Amniotic epithelial cell (primary cell): Measurements from ENCODE around the gene LIF.
"Not testable (repeated sequence)": the region's sequence is repeated elsewhere in the genome, so short reads cannot be mapped to it uniquely, and the experiment has no call there.

ENCODE experiments used
- DNase-seq: peaks from one replicate; pipeline ENCODE4 v3.0.0-alpha.2; 2010; ENCODE audit warnings: low read depth

The LIF gene

DNA sequence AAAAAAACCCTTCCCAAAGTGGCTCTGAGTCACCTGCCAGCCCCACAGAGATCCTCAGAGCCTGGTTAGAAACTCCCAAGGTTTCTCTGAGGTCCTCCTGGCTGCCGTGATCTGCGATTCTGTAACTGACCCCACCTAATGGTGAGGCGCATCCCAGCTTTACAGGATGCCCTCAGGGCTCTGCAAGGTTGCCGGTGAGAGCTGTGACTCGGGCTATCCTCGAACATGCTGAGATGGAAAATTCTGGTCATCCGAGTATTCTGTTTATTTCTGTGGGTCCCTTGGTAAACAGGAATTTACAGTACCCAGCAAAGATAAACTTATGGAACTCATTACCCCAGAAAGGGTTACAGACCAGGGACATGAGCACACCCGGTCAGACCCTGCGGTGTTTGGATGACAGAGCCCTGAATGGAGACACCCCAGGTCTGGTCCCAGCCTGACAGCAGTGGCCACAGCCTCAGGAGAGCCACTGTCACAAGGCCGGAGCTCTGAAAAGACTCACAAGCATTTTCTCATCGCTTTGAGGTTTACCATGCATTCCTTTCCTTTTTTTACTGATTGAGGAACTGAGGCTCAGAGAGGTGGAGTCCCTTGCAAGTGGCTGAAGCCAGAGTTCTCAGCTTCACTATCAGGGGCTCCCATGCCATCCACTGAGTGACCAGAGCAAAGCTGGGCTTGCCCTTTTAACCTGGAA is 22.2 kb downstream of the LIF start:
- no peak for DNase-seq

DNA sequence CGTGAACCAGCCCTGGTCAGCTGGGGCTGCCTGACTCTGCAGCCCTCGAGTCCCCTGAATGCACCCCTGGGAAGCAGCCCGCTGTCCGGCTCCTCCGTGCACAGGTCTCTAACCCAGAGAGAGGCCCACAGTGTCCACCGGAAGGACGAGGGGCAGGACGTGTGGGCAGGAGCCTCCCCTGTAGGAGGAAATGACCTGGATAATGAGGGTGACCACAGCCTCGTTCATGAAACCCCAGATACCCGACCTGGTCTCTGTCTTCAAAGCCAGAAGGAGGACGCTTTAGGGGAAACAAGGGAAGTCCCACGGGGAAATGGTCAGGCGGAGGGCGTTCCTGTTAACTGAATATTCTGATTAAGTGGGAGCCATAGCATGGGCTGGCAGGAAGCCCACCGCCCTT is 23.3 kb downstream of the LIF start:
- DNase-seq = no peak

DNA sequence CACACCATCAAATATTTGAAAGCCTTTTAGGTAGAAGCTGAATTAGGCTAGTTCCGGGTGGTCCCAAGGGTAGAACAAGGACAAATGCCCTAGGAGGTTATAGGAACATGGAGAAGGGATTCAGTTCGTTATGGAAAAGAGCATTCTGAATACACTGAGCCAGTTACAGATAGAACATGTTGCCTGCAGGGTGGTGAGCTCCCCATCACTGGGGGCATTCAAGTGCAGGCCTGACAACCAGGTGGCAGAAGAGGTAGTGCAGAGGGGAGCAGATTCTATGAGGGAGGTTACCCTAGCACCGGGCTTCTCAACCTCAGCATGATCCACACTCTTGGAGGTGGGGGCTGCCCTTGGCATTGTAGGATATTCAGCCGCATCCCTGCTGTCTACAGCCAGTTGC is 24.2 kb downstream of the LIF start:
- DNase-seq = no peak

DNA sequence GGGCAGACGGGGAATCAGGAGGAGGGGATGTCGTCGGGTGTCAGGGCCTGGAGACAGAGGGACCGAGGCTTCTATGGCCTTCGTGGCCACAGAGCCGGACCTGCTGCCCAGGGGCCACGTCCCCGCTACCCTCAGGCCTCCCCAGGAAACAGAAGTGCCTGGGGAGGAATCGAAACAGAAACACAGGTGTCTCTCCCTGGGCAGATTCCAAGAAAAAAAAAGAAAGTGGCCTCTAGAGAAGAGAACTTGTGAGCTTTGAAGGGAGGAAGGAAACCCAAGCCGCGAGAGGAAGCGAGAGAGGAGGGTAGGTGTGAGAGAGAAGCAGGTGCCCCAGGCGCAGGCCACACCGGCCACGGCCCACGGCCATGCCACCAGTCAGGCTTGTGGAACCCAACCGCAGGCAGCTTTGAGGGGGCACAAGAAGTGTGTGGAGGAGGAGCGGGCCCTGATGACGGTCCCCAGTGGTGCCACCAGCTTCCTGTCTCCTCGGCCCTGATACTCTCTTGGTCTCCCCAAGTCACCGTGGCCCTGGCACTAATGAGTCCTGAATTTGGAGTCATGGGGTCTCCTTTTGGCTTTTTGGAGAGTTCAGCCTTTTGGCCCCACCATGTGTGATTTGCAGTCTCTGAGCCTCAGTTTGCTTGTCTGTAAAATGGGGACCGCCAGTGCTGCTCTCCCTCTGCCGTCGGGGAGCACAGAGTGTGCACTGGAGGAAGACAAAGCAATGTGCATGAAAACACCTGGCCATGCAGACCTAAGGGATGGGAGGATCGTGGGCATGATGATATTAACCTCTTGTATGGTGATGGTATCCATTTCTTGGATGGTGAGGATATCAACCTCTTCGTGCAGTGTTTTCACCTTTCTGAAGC is 25.2 kb downstream of the LIF start:
- no peak for DNase-seq

DNA sequence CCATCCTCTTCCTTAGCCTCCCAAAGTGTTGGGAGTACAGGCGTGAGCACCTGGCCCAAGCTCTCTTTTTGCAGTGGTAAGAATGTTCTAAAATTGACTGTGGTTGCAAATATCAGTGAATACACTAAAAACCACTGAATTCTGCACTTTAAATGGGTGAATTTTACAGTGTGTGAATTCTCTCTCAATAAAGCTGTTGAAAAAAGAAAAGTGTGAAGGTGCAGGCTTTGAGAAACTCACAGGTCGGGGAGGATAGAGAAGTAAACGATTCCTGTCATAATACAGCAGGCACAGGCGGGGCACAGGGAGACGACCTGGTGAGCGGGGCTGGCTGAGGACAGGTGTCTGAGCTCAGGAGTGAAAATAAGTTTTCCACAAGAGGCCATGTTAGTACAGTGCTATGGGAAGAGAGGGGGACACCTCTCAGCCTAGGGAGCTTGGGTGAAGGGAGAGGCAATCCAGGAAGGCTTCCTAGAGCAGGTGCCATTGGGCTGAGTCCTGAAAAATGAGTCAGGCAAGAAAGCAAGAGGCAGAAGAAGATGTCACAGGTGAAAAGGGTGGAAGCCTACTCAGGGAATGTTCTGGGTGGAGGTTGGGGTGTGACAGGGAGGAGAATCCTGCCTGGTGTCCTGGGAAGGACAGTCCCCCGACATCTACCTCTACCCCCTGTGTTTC is 26.1 kb downstream of the LIF start:
- no peak for DNase-seq

DNA sequence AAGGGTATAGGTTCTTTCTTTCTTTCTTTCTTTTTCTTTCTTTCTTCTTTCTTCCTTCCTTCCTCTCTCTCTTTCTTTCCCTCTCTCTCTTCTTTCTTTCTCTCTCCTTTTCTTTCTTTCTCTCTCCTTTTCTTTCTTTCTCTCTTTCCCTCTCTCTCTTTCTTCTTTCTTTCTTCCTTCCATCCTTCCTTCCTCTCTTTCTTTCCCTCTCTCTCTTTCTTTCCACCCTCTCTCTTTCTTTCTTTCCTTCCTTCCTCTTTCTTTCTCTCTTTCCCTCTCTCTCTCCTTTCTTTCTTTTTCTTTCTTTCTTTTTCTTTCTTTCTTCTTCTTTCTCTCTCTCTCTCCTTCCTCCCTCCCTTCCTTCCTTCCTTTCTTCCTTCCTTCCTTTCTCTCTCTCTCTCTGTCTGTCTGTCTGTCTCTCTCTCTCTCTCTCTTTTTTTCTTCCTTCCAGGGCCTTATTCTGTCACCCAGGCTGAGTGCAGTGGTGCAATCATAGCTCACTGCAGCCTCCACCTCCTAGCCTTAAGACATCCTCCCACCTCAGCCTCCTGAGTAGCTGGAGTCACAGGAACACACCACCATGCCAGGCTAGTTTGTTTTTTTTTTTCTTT is 26.8 kb downstream of the LIF start:
- no peak for DNase-seq

DNA sequence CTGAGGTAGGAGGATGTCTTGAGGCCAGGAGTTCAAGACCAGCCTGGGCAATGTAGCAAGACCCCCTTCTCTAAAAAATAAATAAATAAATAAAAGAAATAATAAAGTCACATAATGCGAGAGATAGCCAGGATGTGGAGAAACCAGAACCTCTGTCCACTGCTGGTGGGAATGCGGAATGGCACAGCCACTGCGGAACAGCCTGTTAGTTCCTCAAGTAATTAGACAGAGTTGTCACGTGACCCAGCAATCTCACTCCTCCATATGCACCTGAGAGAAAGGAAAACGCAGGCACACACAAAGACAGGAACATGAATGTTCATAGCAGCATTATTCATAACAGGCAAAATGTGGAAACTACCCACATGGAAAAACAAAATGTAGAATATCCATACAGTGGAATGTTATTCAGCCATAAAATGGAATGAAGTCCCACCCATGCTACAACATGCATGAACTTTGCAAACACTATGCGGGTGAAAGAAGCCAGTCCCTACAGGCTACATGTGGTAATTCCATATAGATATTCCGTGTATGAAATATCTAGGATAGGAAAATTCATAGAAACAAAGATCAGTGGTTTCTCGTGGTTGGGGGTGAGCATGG is 27.4 kb downstream of the LIF start:
- no peak for DNase-seq

DNA sequence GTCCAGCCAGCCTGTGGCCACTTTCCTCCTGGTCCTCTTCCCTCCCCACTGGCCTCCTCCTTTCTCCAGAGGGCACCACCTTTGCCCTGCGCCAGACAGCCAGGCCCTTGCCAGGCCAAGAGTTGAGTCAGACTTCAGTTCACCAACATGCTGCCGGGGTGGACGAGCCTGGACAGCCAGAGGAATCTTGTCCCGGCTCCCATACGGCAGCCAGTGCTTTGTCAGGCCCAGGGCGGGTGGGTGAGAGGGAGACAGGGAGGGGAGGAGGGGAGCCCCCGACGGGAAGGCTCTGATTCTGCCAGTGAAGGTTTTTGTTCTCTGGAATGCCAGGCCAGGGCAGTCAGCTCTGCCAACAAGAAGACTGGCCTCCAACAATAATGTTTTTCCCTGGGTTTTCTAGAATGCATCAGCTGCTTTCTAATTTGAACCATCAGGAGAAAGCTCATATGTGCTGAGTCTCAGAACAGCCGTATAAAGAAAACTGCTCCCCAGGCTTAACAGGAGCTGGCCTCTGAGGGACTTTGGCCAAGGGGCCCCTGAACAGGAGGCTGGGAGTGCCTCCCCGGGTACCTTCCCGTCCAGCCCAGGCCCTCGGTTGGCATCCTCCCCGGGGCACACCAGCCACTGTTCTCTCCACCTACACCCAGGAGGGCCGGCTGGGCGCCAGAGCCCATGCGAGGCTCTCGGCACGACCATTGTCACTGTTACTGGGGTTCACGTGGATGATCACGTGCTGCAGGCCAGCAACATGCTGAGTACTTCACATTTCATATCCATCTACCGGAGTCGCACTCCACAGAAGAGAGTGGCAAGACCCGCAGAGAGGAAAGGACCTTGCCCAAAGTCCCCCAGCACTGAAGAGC is 28.6 kb downstream of the LIF start:
- no peak for DNase-seq

DNA sequence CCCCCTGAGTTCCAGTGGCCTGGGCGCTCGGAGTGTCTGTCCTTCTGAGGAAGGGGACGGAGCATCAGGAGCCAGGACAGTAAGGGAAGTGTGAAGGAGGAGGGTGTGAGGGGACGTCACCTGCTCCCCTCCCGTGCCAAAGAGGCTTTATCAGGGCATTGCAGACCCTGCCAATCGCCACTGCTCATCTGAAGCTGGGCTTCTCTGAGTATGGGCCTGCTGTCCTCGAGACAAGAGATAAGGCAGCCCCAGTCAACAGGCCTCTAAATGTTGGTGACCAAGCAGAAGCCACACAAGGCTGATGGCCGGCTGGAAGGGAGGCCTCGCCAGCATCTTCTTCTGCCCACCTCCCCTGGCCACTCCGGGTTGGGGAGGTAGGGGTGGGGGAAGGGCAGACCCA is 29.8 kb downstream of the LIF start:
- DNase-seq = no peak

DNA sequence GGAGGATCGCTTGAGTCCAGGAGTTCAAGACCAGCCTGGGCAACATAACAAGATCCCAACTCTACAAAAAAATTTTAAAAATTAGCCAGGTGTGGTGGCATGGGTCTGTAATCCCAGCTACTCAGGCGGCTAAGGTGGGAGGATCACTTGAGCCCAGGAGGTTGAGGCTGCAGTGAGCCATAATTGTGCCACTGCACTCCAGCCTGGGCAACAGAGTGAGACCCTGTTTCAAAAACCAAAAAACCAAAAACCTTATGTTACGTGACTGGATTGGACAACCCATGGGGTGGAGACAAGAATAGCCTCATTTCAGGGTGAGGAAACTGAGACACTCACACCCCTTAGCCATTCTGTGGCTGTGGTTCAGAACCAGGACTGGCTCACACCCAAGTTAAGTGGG is 30.3 kb downstream of the LIF start:
- not testable (repeated sequence) for DNase-seq

DNA sequence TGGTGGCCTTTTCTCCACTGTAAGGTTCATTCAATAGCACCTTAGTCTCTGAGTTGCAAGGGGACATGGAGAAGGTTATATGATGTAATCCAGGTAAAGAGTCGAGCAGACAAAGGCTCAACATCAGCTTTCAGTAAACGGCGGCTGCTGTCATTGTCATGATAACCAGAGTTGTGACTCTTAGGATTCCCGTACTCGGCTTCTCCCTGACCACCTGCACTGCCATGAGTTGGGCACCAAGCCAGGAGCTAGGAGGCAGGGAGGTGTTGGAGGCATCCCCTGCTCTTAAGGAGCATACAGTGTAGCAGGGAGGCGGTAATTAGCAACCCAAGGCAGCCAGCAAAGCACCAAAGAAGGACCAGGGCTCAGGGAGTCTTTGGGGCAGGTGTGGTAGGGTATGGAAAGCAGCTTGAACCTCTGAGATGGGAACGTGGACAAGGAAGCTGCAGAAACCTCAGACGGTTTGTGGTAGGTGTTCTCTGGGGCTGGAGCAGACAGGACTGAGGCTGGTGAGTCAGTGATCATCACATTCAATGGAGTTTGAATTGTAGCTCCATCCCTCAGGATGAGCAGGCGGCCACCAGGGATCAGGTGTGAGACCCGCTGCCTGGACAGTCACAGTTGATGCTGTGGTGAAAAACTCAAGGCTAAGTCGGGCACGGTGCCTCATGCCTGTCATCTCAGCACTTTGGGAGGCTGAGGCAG is 31.7 kb downstream of the LIF start:
- no peak for DNase-seq

DNA sequence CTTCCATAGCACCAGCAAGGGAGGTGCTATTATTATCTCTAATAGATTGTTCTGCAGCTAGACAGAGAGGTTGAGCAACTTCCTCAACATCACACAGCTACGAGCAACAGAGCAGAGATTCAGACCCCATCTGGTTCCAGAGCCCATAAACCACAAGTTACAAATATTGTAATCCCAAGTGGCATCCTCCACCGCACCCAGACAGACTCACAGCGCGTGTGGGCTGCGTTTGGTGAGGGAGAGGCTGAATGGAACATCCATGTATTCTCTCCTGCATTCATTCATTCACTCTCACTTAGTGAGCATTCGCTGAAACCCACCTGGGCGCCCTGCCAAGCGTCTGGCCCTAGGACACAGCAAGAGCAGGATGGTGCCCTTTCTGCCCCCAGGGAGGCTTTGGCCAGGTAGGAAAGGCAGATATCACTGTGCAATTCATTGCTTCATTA is 33.5 kb downstream of the LIF start:
- peak; percentile 97 for DNase-seq

DNA sequence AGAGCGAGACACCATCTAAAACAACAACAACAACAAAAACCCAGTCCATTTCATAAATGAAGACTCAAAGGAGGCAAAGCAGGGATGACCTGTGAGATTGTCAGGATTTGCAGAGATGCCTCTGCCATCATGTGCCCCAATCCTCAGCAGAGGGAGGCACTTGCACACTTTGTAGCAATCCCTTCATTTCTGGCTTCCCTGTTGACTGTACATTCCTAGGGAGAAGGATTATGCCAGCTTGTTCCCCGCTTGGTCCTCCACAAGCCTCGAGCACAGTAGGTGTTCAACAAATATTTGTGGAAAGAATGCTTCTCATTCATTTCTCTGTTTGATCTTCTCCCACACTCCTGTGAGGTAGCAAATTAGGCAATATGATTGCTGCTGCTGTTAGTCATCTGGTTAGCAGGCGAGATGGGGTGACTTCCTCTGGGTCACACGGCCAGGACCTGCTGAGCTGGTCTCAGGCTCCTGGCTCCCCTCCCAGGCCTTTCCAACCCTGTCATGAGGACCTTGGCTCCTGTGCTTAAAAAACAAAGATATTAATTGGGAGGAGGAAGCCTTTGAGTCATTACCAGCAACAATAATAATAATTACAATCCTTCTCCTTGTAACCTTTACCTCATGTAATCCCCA is 34.1 kb downstream of the LIF start:
- DNase-seq = peak; percentile 98

DNA sequence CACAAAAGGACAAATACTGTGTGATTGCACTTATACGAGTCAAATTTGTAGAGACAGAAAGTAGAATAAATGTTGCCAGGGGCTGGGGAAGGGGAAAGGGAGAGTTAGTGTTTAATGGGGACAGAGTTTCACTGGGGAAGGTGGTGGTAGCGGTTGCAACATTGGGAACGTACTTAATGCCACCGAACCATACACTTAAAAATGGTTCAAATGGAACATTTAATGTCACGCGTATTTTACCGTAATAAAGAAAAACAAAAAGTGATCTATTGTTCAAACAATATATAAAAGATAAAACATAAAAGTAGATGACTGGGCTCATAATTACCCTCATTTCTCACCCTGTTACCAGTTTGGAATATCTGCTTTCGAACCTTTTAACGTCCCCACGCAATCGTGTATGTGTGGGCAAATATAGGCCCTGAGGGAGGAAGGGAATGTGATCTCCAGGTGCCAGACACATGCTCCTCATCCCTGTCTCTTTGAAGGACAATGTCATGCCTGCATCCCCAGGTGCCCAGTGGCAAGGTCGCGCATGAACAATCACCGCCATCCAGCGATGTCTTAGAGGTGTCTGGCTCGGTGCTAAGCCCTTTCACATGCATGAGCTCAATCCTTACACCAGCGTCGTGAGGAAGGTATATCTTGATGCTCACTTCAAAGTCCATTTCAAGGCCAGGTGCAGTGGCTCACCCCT is 35.3 kb downstream of the LIF start:
- DNase-seq = no peak

DNA sequence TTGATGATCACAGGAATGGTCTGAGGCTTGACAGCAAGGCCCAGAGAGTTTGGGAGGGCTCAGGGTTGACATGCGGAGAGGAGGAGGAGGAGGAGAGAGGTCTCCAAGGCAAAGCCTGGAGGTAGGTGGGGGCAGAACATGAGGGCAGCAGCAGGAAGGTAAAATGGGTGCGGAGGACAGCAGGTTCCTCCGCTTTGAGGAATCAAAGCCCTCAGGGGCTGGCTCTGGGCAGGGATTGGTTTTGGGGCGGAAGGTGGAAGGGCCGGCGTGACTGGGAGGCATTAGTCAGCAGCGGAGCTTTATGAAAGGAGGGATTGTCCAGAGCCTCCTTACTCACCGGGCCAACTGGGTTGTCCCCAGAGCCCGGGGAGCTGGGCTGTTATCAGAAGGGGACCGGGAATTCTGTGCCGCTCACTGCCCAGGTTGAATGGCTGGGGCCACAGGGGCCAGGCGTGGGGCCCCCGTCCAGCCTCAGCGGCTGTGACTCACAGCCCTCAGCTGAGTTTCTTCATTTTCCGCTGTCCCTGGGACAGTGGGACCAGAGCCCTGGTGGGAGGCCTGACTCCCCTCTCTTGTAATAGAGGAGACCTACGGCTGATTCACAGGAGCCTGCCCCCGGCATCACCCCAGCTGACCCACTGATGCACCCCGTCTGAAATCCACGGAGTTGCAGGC is 36.2 kb downstream of the LIF start:
- DNase-seq = peak; percentile 67

DNA sequence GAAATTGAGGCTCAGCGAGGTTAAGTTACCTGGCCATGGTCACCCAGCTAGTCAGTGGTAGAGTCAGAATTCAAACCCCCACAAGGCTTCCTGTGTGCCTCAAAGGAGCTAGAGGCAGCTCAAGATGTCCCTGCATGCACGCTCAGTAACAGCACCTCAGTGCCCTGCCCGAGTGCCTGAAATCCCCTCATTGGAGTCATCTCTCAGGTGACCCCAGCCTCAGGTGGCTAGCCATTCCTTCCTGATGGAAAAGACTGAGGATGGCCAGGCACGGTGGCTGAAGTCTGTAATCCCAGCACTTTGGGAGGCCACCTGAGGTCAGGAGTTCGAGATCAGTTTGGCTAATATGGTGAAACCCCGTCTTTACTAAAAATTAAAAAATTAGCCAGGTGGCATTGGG is 36.9 kb downstream of the LIF start:
- no peak for DNase-seq

DNA sequence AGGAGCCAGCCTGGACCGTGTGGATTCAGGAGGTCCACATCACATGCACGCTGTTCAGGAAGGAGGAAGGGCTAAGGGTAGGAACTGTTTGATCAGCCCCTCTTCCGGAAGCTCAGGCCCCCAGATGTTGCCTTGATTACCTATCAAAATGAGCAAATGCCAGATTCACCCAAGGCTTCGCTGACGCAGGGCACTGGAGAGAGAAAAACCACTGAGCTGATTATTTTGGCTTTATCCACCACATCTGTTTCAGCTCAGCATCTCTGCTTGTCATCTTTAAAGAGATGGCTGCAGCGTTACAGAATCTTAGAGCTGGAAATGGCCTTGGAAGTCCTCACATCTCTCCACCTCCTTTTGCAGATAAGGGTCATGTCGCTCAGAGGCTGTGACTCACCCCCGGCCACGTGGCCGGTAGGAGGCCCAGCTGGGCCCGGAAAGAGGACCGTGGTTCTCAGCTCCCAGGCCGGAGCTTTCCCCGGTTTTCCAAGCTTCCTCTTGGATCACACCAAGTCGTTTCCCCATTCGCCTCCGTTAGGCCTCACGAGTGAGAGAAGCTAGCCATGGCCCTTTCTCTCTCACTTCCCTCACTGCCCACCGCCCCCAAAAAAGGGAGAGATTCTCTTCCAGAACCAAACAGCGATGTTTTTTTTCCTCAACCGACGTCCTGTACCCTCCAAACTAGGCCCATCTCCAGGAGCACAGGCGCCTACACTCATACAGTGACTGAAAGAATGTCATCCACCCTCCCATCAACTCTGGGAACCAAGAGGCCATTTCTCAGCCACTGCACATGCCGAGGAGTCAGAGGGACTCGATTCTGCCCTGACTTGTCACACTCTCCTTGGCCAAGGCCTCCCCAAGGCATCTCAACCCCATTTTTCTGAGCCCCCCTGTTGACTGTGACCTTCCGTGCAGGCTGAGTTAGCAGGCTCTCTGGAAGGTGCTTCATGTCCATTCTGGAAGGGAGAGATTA is 37.6 kb downstream of the LIF start:
- DNase-seq = peak; percentile 98

DNA sequence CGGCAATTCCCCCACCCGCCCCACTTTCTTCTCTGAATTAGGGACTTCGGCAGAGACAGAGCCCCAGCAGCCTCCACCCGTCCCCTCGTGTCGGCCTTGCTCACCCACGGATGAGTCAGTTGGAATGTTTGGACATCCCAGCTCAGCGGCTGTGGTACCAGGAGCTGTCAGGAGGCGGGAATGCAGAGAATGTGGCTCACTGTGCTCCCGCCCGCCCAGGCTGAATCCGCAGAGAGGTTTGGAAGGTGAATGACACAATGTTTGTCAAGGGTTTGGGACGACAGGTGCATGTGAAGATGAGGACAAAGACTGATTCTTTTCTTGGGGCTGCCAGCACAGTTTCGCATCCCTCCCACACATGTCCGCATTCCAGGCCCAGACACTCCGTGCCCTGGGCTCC is 39.6 kb downstream of the LIF start:
- DNase-seq = peak; percentile 98
